HepG2 (cell line): Measurements from ENCODE around the gene CMA1. TPM values are rescaled to one million over a fixed set of nuclear protein-coding genes. Genes with fewer than 3 reads are reported as not detected.

Experiments
- ETV5 ChIP-seq: IDR thresholded peaks from 2 replicates; pipeline ENCODE4 v1.6.1; 2018; ENCODE audit warnings: missing biosample characterization, missing genetic modification reagents, inconsistent platforms, borderline replicate concordance
- FOXJ3 ChIP-seq: sonication (generic); formaldehyde crosslinking; IDR thresholded peaks from 2 replicates; pipeline ENCODE4 v1.4.0; 2020; ENCODE audit warnings: missing genetic modification reagents, mild to moderate bottlenecking, borderline replicate concordance
- KDM1A ChIP-seq: IDR thresholded peaks from 2 replicates; pipeline ENCODE4 v1.6.1; 2016; ENCODE audit warnings: missing compliant biosample characterization
- MAFF ChIP-seq: IDR thresholded peaks from 2 replicates; pipeline ENCODE4 v1.6.1; 2011; ENCODE audit warnings: low read depth, low read length, improper control_type of control experiment
- NR3C1 ChIP-seq: sonication (generic); formaldehyde crosslinking; IDR thresholded peaks from 2 replicates; pipeline ENCODE4 v1.4.0; 2020; ENCODE audit warnings: missing genetic modification reagents
- TP53 ChIP-seq: sonication (generic); formaldehyde crosslinking; conservative IDR thresholded peaks from 2 replicates; pipeline ENCODE4 v1.4.0; 2020; ENCODE audit warnings: missing genetic modification reagents
- polyA plus RNA-seq, 8 experiments: library from polyadenylated mRNA; depleted of rRNA in 3 of 8; stranded (reverse) in 7 of 8; unstranded in 1 of 8; fragments of >200 nt; fragmentation: Illumina TruSeq in 4 of 8; extraction: Trizol in 4 of 8; gene quantifications; 2 replicates each; pipeline versions ENCODE4 v1.2.1 to v1.2.3, GENCODE V29; 2011 to 2016; ENCODE audit warnings: low read depth in 4 of 8, missing spikeins in 1 of 8, mixed read lengths in 1 of 8; ENCODE audit not compliant: insufficient read depth in 1 of 8
- total RNA-seq, 5 experiments: library from RNA; depleted of rRNA; stranded (reverse); fragments of >200 nt; fragmentation: Illumina TruSeq; extraction: Trizol; gene quantifications; 2 replicates each; pipeline ENCODE4 v1.2.3, GENCODE V29; 2016; ENCODE audit warnings: low read depth in 1 of 5
- TF ChIP-seq, protein P1 (sequence below): sonication (generic); formaldehyde crosslinking; IDR thresholded peaks from 2 replicates; pipeline ENCODE4 v1.4.0; 2020; ENCODE audit warnings: missing genetic modification reagents, borderline replicate concordance
- TF ChIP-seq, protein P2 (sequence below): sonication (generic); formaldehyde crosslinking; IDR thresholded peaks from 2 replicates; pipeline ENCODE4 v1.4.0; 2020; ENCODE audit warnings: missing genetic modification reagents
- TF ChIP-seq, protein P3 (sequence below): sonication (generic); formaldehyde crosslinking; IDR thresholded peaks from 2 replicates; pipeline ENCODE4 v1.4.0; 2020; ENCODE audit warnings: missing genetic modification reagents
- TF ChIP-seq, protein P4 (sequence below): sonication (generic); formaldehyde crosslinking; IDR thresholded peaks from 2 replicates; pipeline ENCODE4 v1.5.0; 2020; ENCODE audit warnings: mild to moderate bottlenecking, low read depth, missing genetic modification reagents, borderline replicate concordance
- TF ChIP-seq, protein P5 (sequence below): sonication (generic); formaldehyde crosslinking; IDR thresholded peaks from 2 replicates; pipeline ENCODE4 v1.4.0; 2020; ENCODE audit warnings: missing genetic modification reagents

CMA1 gene
- total and polyA plus RNA-seq, 2 of the 13 experiments (the other 11 are each of a cell fraction or from before 2014, with no cell fraction given) = not detected

DNA sequence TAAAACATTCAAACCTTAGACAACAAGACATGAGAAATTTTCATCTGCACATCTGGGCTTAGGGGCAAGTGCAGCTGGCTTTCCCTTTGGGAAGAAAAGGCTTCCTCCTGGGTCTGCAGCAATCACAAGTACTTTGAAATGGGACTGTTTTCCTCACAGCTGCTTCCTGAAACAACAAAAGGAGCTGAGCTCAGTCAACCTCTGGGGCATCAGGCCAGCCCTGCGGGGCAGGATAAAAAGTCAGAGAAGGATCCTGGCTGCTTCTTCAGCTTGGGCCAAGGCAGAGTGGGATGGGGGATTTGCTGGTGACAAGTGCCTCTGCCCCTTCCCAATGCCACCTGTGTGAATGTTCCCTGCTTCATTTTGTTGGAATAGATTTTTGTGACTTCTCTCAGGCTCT is 49.3 kb downstream of the CMA1 start (continued):
- TF ChIP-seq, protein P1, sequence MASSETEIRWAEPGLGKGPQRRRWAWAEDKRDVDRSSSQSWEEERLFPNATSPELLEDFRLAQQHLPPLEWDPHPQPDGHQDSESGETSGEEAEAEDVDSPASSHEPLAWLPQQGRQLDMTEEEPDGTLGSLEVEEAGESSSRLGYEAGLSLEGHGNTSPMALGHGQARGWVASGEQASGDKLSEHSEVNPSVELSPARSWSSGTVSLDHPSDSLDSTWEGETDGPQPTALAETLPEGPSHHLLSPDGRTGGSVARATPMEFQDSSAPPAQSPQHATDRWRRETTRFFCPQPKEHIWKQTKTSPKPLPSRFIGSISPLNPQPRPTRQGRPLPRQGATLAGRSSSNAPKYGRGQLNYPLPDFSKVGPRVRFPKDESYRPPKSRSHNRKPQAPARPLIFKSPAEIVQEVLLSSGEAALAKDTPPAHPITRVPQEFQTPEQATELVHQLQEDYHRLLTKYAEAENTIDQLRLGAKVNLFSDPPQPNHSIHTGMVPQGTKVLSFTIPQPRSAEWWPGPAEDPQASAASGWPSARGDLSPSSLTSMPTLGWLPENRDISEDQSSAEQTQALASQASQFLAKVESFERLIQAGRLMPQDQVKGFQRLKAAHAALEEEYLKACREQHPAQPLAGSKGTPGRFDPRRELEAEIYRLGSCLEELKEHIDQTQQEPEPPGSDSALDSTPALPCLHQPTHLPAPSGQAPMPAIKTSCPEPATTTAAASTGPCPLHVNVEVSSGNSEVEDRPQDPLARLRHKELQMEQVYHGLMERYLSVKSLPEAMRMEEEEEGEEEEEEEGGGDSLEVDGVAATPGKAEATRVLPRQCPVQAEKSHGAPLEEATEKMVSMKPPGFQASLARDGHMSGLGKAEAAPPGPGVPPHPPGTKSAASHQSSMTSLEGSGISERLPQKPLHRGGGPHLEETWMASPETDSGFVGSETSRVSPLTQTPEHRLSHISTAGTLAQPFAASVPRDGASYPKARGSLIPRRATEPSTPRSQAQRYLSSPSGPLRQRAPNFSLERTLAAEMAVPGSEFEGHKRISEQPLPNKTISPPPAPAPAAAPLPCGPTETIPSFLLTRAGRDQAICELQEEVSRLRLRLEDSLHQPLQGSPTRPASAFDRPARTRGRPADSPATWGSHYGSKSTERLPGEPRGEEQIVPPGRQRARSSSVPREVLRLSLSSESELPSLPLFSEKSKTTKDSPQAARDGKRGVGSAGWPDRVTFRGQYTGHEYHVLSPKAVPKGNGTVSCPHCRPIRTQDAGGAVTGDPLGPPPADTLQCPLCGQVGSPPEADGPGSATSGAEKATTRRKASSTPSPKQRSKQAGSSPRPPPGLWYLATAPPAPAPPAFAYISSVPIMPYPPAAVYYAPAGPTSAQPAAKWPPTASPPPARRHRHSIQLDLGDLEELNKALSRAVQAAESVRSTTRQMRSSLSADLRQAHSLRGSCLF (CRISPR knock-in tag) = no peak
- TF ChIP-seq, protein P2, sequence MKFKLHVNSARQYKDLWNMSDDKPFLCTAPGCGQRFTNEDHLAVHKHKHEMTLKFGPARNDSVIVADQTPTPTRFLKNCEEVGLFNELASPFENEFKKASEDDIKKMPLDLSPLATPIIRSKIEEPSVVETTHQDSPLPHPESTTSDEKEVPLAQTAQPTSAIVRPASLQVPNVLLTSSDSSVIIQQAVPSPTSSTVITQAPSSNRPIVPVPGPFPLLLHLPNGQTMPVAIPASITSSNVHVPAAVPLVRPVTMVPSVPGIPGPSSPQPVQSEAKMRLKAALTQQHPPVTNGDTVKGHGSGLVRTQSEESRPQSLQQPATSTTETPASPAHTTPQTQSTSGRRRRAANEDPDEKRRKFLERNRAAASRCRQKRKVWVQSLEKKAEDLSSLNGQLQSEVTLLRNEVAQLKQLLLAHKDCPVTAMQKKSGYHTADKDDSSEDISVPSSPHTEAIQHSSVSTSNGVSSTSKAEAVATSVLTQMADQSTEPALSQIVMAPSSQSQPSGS = no peak
- TF ChIP-seq, protein P3, sequence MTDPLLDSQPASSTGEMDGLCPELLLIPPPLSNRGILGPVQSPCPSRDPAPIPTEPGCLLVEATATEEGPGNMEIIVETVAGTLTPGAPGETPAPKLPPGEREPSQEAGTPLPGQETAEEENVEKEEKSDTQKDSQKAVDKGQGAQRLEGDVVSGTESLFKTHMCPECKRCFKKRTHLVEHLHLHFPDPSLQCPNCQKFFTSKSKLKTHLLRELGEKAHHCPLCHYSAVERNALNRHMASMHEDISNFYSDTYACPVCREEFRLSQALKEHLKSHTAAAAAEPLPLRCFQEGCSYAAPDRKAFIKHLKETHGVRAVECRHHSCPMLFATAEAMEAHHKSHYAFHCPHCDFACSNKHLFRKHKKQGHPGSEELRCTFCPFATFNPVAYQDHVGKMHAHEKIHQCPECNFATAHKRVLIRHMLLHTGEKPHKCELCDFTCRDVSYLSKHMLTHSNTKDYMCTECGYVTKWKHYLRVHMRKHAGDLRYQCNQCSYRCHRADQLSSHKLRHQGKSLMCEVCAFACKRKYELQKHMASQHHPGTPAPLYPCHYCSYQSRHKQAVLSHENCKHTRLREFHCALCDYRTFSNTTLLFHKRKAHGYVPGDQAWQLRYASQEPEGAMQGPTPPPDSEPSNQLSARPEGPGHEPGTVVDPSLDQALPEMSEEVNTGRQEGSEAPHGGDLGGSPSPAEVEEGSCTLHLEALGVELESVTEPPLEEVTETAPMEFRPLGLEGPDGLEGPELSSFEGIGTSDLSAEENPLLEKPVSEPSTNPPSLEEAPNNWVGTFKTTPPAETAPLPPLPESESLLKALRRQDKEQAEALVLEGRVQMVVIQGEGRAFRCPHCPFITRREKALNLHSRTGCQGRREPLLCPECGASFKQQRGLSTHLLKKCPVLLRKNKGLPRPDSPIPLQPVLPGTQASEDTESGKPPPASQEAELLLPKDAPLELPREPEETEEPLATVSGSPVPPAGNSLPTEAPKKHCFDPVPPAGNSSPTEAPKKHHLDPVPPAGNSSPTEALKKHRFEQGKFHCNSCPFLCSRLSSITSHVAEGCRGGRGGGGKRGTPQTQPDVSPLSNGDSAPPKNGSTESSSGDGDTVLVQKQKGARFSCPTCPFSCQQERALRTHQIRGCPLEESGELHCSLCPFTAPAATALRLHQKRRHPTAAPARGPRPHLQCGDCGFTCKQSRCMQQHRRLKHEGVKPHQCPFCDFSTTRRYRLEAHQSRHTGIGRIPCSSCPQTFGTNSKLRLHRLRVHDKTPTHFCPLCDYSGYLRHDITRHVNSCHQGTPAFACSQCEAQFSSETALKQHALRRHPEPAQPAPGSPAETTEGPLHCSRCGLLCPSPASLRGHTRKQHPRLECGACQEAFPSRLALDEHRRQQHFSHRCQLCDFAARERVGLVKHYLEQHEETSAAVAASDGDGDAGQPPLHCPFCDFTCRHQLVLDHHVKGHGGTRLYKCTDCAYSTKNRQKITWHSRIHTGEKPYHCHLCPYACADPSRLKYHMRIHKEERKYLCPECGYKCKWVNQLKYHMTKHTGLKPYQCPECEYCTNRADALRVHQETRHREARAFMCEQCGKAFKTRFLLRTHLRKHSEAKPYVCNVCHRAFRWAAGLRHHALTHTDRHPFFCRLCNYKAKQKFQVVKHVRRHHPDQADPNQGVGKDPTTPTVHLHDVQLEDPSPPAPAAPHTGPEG (CRISPR knock-in tag) = no peak
- TF ChIP-seq TP53 (CRISPR knock-in tag) (no peak), FOXJ3 (CRISPR knock-in tag) (no peak), MAFF (no peak), KDM1A (CRISPR knock-in tag) (no peak), NR3C1 (CRISPR knock-in tag) (no peak), ETV5 (CRISPR knock-in tag) (no peak)
- TF ChIP-seq, protein P4, sequence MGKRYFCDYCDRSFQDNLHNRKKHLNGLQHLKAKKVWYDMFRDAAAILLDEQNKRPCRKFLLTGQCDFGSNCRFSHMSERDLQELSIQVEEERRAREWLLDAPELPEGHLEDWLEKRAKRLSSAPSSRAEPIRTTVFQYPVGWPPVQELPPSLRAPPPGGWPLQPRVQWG (CRISPR knock-in tag) = no peak
- TF ChIP-seq, protein P5, sequence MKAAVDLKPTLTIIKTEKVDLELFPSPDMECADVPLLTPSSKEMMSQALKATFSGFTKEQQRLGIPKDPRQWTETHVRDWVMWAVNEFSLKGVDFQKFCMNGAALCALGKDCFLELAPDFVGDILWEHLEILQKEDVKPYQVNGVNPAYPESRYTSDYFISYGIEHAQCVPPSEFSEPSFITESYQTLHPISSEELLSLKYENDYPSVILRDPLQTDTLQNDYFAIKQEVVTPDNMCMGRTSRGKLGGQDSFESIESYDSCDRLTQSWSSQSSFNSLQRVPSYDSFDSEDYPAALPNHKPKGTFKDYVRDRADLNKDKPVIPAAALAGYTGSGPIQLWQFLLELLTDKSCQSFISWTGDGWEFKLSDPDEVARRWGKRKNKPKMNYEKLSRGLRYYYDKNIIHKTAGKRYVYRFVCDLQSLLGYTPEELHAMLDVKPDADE (CRISPR knock-in tag) = no peak
